ENCODE data around the gene ARHGAP1. TPM values are rescaled to one million over a fixed set of nuclear protein-coding genes. Genes with fewer than 3 reads are reported as not detected.

Gene ARHGAP1
- total RNA-seq, 1 donor from 2014 or later: 8.1 TPM

DNA sequence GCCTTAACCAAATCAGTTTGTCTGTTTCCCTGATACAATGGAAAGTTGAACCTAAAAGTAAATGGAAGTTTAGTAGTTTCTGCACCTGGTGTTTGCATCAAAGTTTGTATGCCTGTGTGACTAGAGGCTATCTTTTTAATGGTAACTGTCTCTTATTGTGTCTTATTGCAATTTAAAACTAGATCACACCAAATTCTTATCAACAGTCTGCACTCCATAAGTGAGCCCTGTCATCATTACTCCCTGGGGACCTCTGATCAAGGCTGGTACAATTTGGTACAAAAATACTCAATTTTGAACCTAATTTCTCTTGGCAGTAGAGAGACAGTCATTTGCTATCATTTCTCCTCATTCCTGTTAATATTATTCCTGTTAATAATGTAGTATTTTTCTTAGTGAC, 38.1 kb downstream of the ARHGAP1 start:
- Histone ChIP-seq H3K27me3 (no peaks in the 10 kb centered on the region), H3K9me3 (ENCODE audit: low read depth) (no peaks in the 10 kb centered on the region), H3K79me2 (ENCODE audit: low read depth) (no peaks in the 10 kb centered on the region), H3K27ac (no peak overlapping the region), H3K4me1 (no peaks in the 10 kb centered on the region), H4K20me1 (ENCODE audit: low read depth) (no peaks in the 10 kb centered on the region), H3K9ac (no peak overlapping the region), H3F3A (ENCODE audit: low read depth) (no peaks in the 10 kb centered on the region), H2AFZ (replicated peaks) (no peak overlapping the region), H3K36me3 (no peaks in the 10 kb centered on the region), H3K4me3 (no peak overlapping the region), H3K4me2 (no peak overlapping the region)
- H3K4me1 Mint-ChIP-seq: peaks cover 3% of the 10 kb centered on the region
- H3K36me3 Mint-ChIP-seq: peaks cover 28% of the 10 kb centered on the region
- TF ChIP-seq, protein P1, sequence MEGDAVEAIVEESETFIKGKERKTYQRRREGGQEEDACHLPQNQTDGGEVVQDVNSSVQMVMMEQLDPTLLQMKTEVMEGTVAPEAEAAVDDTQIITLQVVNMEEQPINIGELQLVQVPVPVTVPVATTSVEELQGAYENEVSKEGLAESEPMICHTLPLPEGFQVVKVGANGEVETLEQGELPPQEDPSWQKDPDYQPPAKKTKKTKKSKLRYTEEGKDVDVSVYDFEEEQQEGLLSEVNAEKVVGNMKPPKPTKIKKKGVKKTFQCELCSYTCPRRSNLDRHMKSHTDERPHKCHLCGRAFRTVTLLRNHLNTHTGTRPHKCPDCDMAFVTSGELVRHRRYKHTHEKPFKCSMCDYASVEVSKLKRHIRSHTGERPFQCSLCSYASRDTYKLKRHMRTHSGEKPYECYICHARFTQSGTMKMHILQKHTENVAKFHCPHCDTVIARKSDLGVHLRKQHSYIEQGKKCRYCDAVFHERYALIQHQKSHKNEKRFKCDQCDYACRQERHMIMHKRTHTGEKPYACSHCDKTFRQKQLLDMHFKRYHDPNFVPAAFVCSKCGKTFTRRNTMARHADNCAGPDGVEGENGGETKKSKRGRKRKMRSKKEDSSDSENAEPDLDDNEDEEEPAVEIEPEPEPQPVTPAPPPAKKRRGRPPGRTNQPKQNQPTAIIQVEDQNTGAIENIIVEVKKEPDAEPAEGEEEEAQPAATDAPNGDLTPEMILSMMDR (IDR thresholded peaks at IDR 0.05): no peak
- TF ChIP-seq EZH2phosphoT487 (IDR thresholded peaks at IDR 0.05) (no peak), EZH2 (IDR thresholded peaks at IDR 0.05) (no peak)
- no peaks in the 10 kb centered on the region for H3K27me3 Mint-ChIP-seq (ENCODE audit: insufficient read depth, low read depth)
- H3K9me3 Mint-ChIP-seq: no peaks in the 10 kb centered on the region
- DNase-seq (ENCODE audit: low spot score): no peak
- no peak overlapping the region for H3K27ac Mint-ChIP-seq
- H3K4me3 Mint-ChIP-seq: no peak overlapping the region

DNA sequence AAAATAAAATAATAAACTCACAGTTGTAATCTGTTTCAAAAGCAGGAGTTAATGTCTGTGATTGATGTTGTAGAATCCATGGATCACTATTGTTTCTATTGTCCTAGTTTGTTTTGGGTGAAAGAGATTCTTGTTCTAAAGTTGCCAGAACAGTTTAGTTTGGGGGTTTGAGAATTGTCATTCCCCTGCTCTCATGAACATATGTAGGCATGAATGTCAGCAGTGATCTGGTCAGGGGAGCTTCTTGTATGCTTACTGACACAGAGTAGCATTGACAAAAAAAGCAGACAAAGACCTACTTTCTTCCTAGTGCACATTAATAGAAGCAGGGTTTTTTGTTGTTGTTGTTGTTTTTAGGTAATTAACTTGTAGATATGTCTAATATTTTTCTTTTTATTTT, 38.6 kb downstream of the ARHGAP1 start:
- no peaks in the 10 kb centered on the region for H3K36me3 ChIP-seq

DNA sequence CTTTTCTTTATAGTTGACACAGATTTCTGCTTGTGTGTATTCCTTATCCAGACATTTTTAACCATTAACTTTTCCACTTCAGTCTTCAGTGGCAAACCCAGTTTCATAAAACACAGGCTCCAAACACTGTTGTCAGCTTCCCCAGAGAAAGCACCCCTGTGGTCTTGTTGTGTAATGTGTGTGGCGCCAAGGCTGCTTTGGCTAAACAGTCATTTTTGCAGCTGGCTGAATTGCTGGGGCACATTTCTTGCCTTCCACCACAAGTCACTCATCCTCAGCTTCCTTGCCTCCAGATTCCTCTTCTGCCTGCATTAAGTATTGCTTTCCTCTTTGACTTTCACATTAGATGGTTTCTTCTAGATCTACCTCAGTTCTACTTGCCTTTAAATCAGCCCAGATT, 40.5 kb downstream of the ARHGAP1 start:
- H3K36me3 Mint-ChIP-seq: peaks cover 25% of the 10 kb centered on the region
- no peak for TF ChIP-seq EZH2phosphoT487 (IDR thresholded peaks at IDR 0.05)
- TF ChIP-seq, protein P1 (IDR thresholded peaks at IDR 0.05): no peak
- no peak for TF ChIP-seq EZH2 (IDR thresholded peaks at IDR 0.05)

More for the DNA sequence above, 38.6 kb downstream of the ARHGAP1 start:
- H3K9me3 ChIP-seq (ENCODE audit: low read depth): no peaks in the 10 kb centered on the region
- H3K4me2 ChIP-seq: no peak overlapping the region
- no peaks in the 10 kb centered on the region for H3F3A ChIP-seq (ENCODE audit: low read depth)
- no peak overlapping the region for H3K4me3 ChIP-seq
- H4K20me1 ChIP-seq (ENCODE audit: low read depth): no peaks in the 10 kb centered on the region
- no peak for DNase-seq (ENCODE audit: low spot score)
- no peaks in the 10 kb centered on the region for H3K27me3 ChIP-seq
- H3K27ac ChIP-seq: no peak overlapping the region
- Mint-ChIP-seq H3K27ac (no peak overlapping the region), H3K9me3 (no peaks in the 10 kb centered on the region), H3K27me3 (ENCODE audit: insufficient read depth, low read depth) (no peaks in the 10 kb centered on the region), H3K36me3 (peaks cover 32% of the 10 kb centered on the region), H3K4me1 (peaks cover 3% of the 10 kb centered on the region), H3K4me3 (no peak overlapping the region)
- H2AFZ ChIP-seq (replicated peaks): no peak overlapping the region
- no peak overlapping the region for H3K9ac ChIP-seq
- no peaks in the 10 kb centered on the region for H3K4me1 ChIP-seq
- TF ChIP-seq EZH2 (IDR thresholded peaks at IDR 0.05) (no peak), EZH2phosphoT487 (IDR thresholded peaks at IDR 0.05) (no peak)
- TF ChIP-seq, protein P1 (IDR thresholded peaks at IDR 0.05): no peak
- H3K79me2 ChIP-seq (ENCODE audit: low read depth): no peaks in the 10 kb centered on the region

More for the DNA sequence above, 40.5 kb downstream of the ARHGAP1 start:
- no peak overlapping the region for H3K27ac Mint-ChIP-seq
- Histone ChIP-seq H3K4me1 (no peaks in the 10 kb centered on the region), H3K36me3 (no peaks in the 10 kb centered on the region), H2AFZ (replicated peaks) (no peak overlapping the region), H3K9me3 (ENCODE audit: low read depth) (no peaks in the 10 kb centered on the region), H3K27me3 (no peaks in the 10 kb centered on the region), H3F3A (ENCODE audit: low read depth) (no peaks in the 10 kb centered on the region), H3K79me2 (ENCODE audit: low read depth) (no peaks in the 10 kb centered on the region), H4K20me1 (ENCODE audit: low read depth) (no peaks in the 10 kb centered on the region), H3K27ac (no peak overlapping the region), H3K4me3 (no peak overlapping the region), H3K9ac (no peak overlapping the region), H3K4me2 (no peak overlapping the region)
- H3K4me1 Mint-ChIP-seq: no peaks in the 10 kb centered on the region
- no peak overlapping the region for H3K4me3 Mint-ChIP-seq
- no peak for DNase-seq (ENCODE audit: low spot score)
- H3K27me3 Mint-ChIP-seq (ENCODE audit: insufficient read depth, low read depth): no peaks in the 10 kb centered on the region
- no peaks in the 10 kb centered on the region for H3K9me3 Mint-ChIP-seq

Data from neural progenitor cell (in vitro differentiated cells).